HG03097 (cell line): ENCODE measurements around the gene ADAM22.

ENCODE experiments used
- ATAC-seq: cut with Tn5 transposase; IDR thresholded peaks from one replicate; pipeline ENCODE4 v1.9.1; 2021; ENCODE audit not compliant: unreplicated experiment, low FRiP score

Gene ADAM22

DNA sequence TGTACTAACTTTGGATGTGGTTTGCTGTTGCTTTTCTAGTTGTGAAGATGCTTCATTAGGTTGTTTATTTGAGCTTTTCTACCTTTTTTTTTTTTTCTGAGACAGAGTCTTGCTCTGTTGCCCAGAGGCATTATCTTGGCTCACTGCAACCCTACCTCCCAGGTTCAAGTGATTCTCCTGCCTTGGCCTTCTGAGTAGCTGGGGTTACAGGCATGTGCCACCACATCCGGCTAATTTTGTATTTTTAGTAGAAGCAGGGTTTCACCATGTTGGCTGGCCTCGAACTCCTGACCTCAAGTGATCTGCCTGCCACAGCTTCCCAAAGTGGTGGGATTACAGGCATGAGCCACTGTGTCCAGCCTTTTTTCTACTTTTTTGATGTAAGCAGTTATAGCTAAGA is 93.7 kb downstream of the ADAM22 start:
- no peak for ATAC-seq

DNA sequence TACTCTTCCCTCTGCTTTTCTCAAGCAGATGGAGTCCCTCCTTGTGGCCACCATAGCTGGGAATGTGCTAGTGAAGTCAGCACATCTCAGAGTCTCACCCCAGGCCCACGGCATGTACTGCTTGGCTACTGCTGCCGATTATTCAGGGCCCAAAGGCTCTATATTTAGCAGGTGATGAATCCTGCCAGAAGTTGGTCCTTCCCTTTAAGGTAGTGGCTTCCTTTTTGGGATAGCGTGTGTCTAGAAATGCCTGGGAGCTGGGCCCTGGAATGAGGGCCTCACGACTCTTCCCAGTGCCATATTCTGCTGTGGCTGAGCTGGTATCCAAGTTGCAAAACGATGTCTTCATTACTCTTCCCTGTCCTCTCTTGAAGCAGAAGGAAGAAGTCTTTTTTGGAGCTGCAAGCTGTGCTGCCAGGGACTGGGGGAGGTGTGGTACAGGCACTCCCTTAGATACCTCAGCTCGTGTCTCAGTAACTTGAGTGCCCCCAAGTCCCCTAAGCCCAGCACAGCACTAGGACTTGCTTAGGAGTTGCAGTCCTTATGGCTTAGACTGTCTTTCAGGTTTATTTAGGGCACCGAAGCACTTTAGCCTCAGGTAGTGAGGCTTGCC is 100.1 kb downstream of the ADAM22 start:
- no peak for ATAC-seq

DNA sequence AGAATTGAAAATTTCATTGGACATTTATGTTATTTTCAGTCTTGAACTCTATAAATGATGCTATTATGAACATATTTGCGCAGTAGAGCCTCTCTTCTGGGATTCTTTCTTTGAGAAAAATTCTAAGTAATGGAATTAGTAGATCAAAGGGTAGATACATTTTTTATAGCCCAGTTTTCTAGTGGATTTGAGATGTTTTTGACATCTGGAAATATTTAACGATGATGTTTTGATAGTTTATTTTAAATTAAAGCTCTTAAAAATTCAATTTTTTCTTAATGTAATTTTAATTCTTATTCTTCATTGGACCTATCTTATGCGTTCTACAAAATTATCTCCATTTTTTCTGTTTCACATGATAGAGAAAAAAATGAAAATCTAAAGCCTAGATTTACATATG is 103.0 kb downstream of the ADAM22 start:
- ATAC-seq = no peak

DNA sequence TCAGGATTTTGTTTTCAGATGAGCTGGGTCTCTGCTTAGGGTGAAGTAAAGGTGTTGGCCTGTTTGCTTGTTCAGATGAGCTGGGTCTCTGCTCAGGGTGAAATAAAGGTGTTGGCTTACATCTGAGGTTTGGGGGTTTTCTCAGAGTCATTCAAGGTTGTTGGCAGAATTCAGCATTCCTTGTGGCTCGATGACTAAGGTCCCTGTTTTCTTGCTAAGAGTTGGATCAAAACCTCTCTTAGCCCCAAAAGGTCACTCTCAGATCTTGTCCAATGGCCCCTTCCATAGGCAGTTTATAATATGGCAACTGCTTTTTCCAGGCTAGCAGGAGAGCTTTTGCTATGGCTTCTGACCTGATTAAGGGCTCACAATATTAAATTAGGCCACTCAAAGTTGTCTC is 106.6 kb downstream of the ADAM22 start:
- ATAC-seq = no peak

DNA sequence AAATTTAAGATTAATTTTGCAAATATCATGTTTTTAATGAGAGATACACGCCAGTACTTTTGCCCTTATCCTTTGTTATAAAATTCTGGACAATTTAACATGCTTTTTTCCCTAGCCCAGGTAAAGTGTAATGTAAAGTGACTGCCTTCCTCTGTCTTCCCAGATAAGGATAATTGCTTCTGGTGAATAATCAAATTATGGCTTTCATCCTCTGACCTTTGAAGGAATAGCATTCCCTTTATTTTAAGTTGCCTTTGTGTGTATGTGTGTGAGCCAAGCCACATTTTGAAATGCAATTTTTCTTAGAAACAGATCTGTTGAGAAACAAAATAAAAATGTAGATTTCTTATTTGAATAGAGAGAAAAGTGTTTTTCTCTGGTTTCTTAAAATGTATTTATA is 107.5 kb downstream of the ADAM22 start:
- ATAC-seq = no peak

DNA sequence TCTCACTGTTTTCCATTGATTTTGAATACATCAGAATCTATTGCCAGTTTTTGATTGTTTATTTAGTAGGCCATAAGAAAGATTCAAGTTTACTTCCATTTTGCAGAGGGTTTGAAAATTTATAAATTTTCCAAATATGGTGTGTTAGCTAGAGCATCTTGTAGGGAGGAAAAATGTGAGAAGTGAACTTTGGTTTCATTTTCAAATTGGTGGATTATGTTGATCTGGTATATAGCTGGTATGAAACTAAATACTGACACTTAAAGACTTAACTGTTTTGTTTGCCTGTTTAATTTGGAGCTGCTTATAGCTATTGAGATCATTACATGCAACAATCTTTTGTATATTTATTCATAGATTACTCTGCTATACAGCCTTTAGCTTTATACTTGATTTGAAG is 108.1 kb downstream of the ADAM22 start:
- ATAC-seq = no peak

DNA sequence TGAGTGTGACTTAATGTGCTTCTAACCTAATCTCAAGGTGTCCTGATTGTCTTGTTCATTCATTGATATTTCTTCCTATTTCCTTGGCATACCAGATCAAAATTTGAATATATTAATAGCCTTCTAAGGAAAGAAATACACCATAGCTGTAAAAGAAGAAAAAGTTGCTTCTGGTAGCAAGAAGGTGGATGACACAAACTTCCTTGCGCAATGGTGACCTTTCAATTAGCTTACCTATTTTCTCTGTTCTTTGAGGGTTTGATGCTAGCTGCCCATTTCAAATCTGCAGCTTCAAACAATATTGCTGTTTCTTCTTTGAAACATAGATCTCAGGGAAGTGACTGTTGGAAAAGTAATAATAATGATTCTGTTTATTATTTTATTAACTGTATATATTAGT is 108.8 kb downstream of the ADAM22 start:
- ATAC-seq = no peak

DNA sequence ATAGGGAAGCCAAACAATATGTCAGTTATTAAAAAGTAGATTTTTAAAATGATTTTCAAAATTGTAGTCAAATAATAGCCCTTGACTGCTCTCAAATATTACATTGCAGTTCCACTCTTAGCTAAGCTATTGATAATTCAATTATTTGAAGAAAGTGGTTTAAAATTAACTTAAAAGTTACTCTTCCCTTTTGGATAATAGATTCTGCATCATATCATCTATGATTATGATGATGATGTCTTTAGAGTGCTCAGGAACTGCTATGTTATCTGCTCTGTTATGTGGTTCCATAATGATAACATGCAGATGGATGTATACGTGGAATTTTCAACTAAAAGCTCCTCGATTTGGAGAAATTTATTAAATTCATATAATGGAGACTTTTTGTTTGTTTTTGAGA is 110.0 kb downstream of the ADAM22 start:
- ATAC-seq = no peak

DNA sequence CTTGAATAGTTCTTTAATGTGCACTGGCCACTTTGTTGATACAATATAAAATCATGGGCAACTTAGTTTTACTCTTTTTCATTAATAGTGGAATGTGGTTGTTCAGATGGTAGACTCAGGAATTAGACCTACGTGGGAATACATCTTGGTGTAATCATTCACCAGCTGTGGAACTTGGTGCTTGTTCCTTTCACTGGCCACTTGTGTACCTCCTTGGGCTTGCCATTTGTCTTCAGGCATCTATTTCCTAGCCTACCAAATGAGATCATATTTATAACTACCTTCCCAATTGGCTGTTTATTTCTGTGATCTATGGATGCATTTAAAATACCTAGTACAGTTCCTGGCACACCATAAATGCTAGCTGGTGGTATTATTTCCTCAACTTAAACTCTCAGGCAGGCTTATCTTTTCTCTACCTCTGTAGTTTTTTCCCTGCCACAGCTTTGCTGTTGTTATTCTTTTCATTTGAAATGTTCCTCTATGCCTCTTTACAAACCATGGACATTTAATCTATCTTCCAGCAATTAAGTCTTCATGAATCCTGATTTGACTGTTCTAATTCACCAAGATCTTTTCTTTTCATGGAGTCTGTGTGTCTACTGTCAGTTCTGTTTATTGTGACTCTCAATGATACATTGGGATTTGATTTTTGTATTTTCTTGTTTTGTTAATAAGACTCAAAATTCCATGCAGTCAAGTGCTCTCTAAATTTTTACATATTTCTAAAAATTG is 113.0 kb downstream of the ADAM22 start:
- ATAC-seq = no peak

DNA sequence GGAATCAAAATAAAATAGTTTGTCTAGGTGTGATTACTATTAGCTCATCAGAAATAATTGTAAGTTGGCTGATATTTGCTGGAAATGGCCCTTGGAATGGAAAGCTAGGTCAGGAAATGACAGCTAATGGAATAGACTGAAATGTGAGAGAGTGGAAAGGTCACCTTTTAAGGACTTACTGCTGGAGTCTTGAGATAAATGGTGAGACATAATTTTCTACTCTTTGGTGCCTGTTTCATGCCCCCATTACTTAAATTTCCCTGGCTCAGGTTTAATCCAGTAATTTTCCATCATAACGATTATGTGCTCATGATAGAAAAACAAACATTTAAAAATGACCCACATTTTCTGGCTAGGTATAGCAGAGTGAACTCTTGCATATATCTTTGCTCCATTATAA is 123.6 kb downstream of the ADAM22 start:
- no peak for ATAC-seq

DNA sequence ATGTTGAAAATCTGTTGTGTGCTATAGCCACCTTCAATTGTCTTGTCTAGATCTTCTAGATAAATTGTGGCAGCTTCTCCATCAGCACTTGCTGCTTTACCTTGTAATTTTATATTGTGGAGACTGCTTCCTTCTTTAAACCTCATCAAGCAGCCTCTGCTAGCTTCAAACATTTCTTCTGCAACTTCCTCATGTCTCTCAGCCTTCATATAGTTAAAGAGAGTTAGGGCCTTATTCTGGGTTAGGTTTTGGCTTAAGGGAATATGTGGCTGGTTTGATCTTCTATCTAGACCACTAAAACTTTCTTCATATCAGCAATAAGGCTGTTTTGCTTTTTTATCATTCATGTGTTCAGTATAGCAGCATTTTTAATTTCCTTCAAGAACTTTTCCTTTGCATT is 128.2 kb downstream of the ADAM22 start:
- no peak for ATAC-seq

DNA sequence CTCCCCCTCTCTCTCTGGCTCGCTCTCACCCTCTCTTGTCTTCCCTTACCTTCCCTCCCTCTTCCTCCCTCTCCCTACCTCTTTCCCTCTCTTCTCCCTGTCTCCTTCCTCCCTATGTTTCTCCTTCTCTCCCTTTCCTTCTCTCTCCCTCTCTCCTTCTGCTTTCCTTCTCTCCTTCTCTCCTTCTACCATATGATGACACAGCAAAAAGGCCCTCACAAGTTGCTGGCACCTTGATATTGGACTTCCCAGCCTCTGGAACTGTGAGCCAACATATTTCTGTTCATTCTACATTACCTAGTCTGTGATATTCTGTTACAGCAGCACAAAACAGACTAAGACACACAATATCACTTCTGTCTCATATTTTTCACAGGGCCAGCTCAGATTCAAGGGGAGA is 135.0 kb downstream of the ADAM22 start:
- ATAC-seq = no peak

DNA sequence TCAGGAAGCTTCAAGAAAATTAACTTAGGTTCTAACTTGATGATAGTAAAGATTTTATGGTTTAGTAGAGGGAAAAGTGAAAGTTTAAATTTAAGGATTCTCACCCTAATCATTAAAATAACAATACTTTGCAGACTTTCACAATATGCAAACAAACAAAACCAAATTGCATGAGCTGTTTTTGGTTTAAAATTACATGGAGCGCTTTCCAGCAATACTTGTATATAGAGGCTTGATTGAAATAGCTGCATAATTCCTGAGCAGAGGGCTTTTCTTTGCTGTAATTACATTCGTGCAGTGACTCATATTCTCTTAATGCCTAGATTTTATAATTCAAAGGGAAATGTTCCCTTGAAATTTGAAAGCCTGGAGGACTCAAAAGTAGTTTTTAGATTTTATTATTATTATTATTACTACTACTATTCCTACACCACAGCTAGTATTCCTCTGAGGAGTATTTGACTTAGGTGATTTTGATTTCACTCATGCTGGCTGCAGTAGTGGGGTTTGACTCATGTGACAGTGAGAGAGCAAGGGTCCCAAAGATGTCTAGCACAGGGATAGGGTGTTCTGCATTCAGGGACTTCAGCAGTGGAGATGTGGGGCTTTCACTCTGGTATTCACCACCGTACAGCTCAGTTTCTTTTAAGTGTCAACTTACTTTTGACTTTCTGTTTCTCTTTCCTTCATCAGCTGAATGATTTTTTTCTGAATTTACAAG is 138.1 kb downstream of the ADAM22 start:
- ATAC-seq = peak; percentile 82

DNA sequence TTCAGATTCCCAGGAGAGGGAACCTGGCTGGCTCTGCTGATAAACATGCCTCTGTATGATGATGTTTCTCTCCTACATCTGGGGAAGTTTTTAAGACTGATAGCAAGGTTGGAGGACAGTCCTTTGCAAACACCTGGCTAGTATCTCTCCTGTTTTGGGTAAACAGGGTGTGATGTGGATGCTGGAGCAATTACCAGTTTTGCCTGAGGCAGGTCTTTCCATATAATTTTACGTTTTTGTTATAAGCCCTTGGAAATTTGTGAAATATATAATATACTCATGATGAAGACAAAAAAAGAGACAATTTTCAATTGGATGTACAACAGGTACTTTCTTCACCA is 138.6 kb downstream of the ADAM22 start:
- ATAC-seq = no peak

DNA sequence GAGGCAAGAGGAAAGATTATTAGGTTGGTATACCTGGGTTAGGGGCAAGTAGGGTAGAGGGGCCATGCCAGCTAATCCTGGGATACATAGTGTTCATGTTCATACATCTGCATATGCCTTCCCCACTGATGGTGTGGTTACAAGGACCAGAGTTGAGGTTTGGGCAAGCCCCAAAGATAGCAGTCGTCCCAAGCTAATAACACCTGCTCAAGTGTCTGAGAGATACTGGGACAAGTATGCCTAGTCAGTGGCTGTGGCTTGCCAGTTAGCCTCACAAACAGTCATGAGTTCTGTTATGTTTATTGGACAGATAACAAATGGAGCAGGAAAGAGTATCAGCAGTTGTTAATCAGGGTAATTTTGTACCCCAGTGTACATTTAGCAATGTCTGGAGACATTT is 139.6 kb downstream of the ADAM22 start:
- ATAC-seq = no peak

DNA sequence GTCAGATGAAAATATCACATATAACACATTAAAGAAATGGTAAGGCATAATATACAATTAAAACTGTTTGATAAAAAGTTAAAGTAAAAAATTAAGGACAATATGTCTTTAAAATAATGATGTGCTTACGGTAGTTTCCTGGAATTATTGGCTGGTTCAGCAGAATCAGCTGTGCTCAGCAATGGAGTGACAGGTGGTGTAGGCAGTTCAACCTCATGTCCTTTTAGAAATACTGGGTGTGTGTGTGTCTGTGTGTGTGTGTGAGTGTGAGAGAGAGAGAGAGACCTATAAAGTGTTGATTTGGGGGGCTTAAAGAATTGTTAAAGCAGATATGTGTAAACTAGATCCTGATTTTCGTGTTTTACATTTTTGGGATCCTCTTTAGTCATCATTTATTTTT is 141.2 kb downstream of the ADAM22 start:
- ATAC-seq = no peak

DNA sequence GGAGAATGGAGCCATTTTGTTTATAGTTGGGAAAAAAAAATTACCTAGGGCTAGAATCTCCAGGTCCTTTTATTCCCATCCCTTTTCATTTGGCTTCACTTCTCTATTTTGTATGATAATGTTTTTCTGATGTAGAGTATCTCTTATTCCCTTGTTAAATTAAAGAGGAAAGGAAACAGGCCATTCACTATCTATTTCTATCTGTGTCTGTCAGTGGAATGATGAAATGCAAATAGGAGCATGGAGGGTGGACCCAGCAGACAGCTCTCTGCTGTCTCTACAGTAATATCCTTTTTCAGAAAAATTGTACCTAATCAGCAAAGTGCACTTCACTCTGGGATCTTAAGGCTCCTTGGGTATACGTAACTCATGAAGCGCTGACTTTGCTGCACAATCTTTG is 149.8 kb downstream of the ADAM22 start:
- no peak for ATAC-seq

DNA sequence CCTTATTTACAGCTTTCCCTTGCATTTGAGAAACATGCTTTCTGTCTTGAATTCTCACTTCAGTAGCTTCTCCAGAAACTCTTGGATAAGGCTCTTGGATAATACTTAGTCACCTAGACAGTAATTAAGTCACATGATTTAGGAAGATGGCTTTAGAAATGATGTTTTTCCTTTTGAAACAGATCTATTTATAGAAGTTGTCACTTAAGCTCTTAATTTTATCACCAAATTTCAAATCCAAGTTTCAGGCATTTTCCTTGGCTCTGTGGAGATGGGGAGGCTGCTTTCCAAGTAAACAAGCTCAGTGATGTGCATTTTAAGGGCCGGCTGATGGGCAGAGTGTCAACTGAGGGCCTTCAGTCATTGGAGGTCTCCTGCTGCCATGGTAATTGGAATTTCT is 155.5 kb downstream of the ADAM22 start:
- no peak for ATAC-seq

DNA sequence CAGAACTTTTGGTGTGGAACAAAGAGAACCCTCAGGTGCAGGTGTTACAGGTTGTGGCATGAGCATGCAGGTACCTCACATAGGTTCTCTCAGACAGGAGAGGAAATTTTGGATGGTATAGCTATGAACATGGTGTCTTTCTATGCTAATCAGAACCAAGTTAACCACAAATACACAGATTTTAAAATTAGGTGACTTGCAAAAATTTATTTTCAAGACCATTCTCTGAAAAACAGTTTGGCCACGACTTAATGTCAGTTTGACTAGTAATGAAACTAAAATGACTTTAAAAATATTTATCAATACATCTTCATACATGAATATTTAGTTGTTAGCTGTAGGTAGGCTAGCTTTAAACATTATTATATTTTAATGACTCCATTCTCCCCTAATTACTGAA is 156.2 kb downstream of the ADAM22 start:
- ATAC-seq = no peak

DNA sequence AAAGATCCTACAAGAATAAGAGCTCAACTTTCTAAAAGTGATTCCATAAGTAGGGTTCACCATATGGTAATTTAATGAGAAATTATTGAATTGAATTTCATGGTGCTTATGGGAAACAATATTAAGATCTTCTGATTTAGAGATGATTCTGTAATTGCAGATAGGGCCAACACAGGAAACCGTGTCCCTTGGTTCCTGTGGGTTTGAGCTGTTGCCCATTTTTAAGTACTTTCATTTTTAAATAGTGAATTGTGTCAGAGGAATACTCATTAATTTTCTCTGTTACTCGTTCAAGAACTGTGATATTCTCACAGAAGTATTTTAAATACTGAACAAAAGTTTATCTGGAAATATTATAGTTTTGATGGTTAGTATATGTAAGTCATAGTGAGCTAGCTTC is 156.6 kb downstream of the ADAM22 start:
- no peak for ATAC-seq

DNA sequence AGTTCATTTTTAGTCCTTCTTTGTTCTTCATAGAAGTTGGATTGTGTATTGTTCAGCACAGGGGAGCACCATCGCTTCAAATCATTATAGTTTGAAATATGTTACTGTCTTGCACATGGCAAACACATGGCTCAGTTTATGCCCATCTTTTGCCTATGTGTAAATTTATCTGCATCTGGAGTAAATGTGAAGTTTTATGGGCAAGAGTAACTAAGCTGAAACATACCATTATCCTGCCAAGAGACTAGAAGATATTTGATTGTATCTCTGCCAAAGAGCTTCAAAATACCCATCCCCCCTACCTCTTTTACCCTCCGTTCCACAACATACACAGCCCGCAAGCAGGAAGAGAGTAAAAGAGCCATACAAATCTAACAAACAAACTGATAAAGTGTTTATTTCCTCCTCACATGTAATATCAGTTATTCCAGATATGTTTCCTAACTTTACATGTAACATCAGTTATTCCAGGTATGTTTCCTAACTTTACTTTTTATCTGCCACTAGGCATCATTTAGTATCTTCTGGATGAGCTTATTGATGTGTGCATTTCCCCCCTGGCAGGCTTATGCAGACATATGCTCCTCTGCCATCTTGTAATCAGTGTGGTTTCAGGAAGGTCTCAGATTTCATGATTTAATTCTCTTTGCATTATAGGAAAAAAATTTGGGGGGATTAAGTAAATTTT is 158.1 kb downstream of the ADAM22 start:
- no peak for ATAC-seq

DNA sequence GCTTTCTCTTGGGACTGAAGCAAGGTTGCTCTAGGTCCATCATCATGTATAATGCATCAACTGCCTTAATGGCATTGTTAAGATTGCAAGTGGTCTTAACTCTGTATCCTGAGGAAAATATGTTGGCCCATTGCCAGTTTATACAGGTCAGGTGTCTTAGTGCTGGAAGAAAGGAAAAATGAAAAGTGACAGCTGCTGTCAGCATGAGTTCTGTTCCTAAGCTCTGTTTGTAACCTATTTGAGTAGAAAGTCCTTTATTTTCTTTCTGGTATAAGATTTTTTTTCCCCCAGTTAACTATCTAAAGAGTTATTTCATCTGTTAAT is 158.6 kb downstream of the ADAM22 start:
- ATAC-seq = no peak
